GM18520 (cell line): ENCODE data around the gene CSN3.
"Not testable (repeated sequence)": the region's sequence is repeated elsewhere in the genome, so short reads cannot be mapped to it uniquely, and the experiment has no call there.

Source experiments
- ATAC-seq: cut with Tn5 transposase; IDR thresholded peaks from one replicate; pipeline ENCODE4 v1.9.1; 2021; ENCODE audit not compliant: unreplicated experiment

Gene CSN3

GRCh38 chr4:70242297-70242696, at the start of gene CSN3:
TSS of gene CSN3 (plus strand) at chr4:70242597. CDS start at chr4:70244820, 2,223 bp downstream.
- ATAC-seq = not testable (repeated sequence)

- no peak for ATAC-seq
Measured at GRCh38 chr4:70192895-70193294, 49.5 kb upstream of the CSN3 start.

GRCh38 chr4:70195425-70195824, 47.0 kb upstream of the CSN3 start, which contains the start of gene ODAM:
TSS of gene ODAM (plus strand) at chr4:70195725. CDS start at chr4:70196544, 819 bp downstream.
- no peak for ATAC-seq

GRCh38 chr4:70196857-70197256, 45.5 kb upstream of the CSN3 start:
- ATAC-seq = no peak

- no peak for ATAC-seq
Measured at GRCh38 chr4:70197842-70198241, 44.6 kb upstream of the CSN3 start.

- ATAC-seq = no peak
Measured at GRCh38 chr4:70203601-70204000, 38.8 kb upstream of the CSN3 start.

- ATAC-seq = not testable (repeated sequence)
Measured at GRCh38 chr4:70212752-70213151, 29.6 kb upstream of the CSN3 start.

GRCh38 chr4:70216109-70216508, 26.3 kb upstream of the CSN3 start:
- ATAC-seq = not testable (repeated sequence)

GRCh38 chr4:70216550-70216949, 25.8 kb upstream of the CSN3 start:
- not testable (repeated sequence) for ATAC-seq

- ATAC-seq = not testable (repeated sequence)
Measured at GRCh38 chr4:70221389-70221788, 21.0 kb upstream of the CSN3 start.

- ATAC-seq = not testable (repeated sequence)
Measured at GRCh38 chr4:70221818-70222217, 20.6 kb upstream of the CSN3 start.

GRCh38 chr4:70225824-70226223, 16.6 kb upstream of the CSN3 start, which contains the start of gene FDCSP:
TSS of gene FDCSP (plus strand) at chr4:70226124. CDS start at chr4:70231195, 5,071 bp downstream.
- no peak for ATAC-seq

- ATAC-seq = no peak
Measured at GRCh38 chr4:70236125-70236524, 6.3 kb upstream of the CSN3 start.

GRCh38 chr4:70239131-70239883, 3.1 kb upstream of the CSN3 start:
- ATAC-seq = no peak

GRCh38 chr4:70239884-70240591, 2.4 kb upstream of the CSN3 start:
- ATAC-seq = no peak

- ATAC-seq = no peak
Measured at GRCh38 chr4:70243091-70243490, 694 bp downstream of the CSN3 start.

GRCh38 chr4:70251250-70251944, 9.0 kb downstream of the CSN3 start:
- ATAC-seq = no peak

- ATAC-seq = no peak
Measured at GRCh38 chr4:70251945-70252277, 9.5 kb downstream of the CSN3 start.

- ATAC-seq = no peak
Measured at GRCh38 chr4:70269674-70270073, 27.3 kb downstream of the CSN3 start.

- no peak for ATAC-seq
Measured at GRCh38 chr4:70277121-70277520, 34.7 kb downstream of the CSN3 start.

GRCh38 chr4:70280567-70280966, 38.2 kb downstream of the CSN3 start:
- ATAC-seq = no peak

GRCh38 chr4:70288651-70289050, 46.3 kb downstream of the CSN3 start:
- ATAC-seq = no peak
